Uterus (tissue), 2 donors: ENCODE results near the gene OR51V1.

Experiments used
- POLR2A ChIP-seq, 2 donors: fragments of 450-650 bp; IDR thresholded peaks; one replicate each; pipeline ENCODE4 v1.6.1; 2016; ENCODE audit warnings: antibody characterized with exemption in 2 of 2, mild to moderate bottlenecking in 1 of 2, moderate library complexity in 1 of 2
- TF ChIP-seq, protein P1 (sequence below), 4 experiments: fragments of 200-600 bp in 2 of 4; fragments of 450-650 bp in 2 of 4; sonication (generic) in 2 of 4; IDR thresholded peaks; one replicate each; pipeline ENCODE4 v1.5.1; 2016 to 2019; ENCODE audit warnings: antibody characterized with exemption in 4 of 4, mild to moderate bottlenecking in 2 of 4, moderate library complexity in 1 of 4

DNA sequence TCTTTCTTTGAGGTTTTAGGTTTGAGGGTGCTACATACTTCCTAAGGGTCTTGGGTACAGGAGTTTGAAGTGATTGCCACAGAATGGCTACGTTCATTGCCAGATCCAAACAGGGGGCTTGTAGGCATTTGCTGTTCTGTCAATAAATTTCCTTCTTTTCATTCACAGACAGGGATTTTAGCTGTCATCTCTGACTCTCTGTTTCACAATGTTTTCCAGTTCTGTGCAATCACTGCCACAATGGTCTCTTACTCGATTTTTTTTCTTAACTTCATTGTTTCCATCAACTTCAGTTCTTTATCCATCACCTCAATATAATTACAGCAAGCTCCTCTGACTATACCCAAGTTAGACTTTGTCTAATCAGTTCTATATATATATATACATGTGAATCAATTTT lies 40.0 kb upstream of the OR51V1 start:
- no peak for TF ChIP-seq POLR2A (IDR thresholded peaks at IDR 0.05)
- TF ChIP-seq, protein P1, sequence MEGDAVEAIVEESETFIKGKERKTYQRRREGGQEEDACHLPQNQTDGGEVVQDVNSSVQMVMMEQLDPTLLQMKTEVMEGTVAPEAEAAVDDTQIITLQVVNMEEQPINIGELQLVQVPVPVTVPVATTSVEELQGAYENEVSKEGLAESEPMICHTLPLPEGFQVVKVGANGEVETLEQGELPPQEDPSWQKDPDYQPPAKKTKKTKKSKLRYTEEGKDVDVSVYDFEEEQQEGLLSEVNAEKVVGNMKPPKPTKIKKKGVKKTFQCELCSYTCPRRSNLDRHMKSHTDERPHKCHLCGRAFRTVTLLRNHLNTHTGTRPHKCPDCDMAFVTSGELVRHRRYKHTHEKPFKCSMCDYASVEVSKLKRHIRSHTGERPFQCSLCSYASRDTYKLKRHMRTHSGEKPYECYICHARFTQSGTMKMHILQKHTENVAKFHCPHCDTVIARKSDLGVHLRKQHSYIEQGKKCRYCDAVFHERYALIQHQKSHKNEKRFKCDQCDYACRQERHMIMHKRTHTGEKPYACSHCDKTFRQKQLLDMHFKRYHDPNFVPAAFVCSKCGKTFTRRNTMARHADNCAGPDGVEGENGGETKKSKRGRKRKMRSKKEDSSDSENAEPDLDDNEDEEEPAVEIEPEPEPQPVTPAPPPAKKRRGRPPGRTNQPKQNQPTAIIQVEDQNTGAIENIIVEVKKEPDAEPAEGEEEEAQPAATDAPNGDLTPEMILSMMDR (IDR thresholded peaks at IDR 0.05): no peak
